T47D (cell line): ENCODE data around the gene NDUFS2.
A peak's percentile ranks its signal among the peaks of the same experiment; 100 is the strongest.

Source experiments
- DNase-seq, 2 experiments: peaks; one replicate each; pipeline versions ENCODE4 v3.0.0 to v3.0.0-alpha.2; 2011 to 2012; ENCODE audit warnings: low read depth in 1 of 2, low spot score in 1 of 2
- JUND ChIP-seq: IDR thresholded peaks from 2 replicates; pipeline ENCODE4 v1.6.1; 2012; ENCODE audit warnings: low read depth
- in situ Hi-C: cut with HindIII; loops from 2 replicates; pipeline ENCODE4 v1.10.0; 2016; ENCODE audit warnings: low sequenced_read_pairs, low pct_unique_long_range_greater_than_20kb

NDUFS2 gene

DNA sequence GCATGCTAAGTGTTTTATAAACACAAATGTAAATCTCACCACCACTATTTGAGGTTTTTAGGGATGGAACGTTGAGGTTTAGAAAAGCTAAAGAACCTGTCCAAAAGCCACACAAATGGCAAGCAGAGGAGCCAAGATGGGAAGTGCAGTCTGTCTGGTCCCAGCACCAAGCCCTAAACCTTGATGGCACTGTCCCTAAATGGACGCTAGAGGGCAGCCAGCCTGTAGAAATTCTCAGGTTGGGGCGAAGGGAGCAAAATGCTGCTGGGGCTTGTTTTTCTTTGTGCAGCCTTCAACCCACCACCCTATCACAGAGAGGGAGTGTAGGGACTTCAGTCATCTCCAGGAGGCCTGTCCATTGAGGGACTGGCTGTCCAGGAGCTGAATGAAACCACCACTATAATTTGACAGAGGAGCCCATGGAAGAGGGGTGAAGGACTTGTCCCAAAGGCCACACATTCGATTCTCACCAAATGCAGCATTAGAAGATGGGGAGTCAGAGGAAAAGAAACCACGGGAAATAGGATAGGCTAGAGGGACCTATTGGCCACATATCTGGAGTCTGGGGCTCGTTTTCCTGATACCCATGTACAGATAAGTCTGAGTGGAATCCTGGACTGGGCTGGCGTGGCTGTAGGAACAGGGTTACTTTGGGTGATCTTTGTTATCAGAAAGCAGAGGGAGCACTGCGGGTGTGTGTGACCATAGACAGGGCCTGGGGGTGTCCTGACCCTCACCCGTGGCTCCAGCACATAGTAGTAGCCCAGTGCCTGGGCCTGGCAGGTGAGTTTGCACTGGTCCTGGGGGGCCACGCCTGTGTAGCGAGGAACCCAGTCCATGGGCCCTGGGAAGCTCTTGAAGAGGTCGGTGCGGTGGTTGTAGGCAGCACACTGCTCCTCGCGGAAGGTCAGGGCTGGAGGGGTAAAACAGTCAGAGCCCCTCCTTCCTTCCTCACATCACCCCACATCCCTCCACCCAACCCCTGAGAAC is 9.4 kb upstream of the NDUFS2 start:
- DNase-seq, result peak; percentile 83 to 87
- in situ Hi-C loops, result no loop called here

DNA sequence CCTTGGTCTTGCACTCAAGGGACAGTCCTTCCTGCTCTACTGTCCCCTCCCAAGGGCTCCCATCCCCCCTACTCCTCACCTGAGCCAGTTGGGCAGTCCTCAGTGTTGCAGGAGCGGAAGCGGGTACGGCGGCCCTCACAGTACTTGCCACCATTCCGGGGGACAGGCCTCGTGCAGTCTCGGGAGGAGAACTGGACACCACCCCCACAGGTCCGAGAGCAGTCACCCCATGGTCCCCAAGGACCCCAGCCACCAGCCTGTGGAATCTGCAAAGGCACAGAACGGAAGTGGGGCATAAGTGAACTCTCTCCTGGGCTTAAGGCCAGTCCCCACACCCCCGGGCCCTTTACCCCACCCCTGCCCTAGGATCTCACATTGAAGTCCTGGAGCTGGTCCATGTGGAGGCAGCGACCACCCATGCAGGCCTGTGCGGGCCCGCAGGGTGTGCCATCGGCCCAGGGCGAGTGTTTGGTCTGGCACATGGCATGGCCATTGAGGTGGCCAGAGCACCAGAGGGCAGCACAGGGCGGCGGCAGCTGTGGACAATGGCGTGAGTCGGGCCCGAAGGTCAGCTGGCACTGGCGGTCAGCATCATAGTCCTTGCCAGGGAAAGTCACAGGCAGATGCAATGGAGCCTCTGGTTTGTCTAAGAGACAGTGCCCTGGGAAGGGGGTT is 8.5 kb upstream of the NDUFS2 start:
- TF ChIP-seq JUND, result no peak
- in situ Hi-C loops, result no loop called here
- peak in 1 of 2 experiments; percentile 60 for DNase-seq

More for the DNA sequence above, 9.4 kb upstream of the NDUFS2 start:
- TF ChIP-seq JUND, result no peak

- no peak for DNase-seq
- TF ChIP-seq JUND, result no peak
- in situ Hi-C loops, result no loop called here
Measured at GRCh38 chr1:161195171-161195570, 7.0 kb upstream of the NDUFS2 start.

- DNase-seq, result no peak
- in situ Hi-C loops, result no loop called here
- no peak for TF ChIP-seq JUND
Measured at GRCh38 chr1:161196111-161196510, 6.1 kb upstream of the NDUFS2 start.

GRCh38 chr1:161196521-161197451 is 5.4 kb upstream of the NDUFS2 start:
- no peak for DNase-seq
- TF ChIP-seq JUND, result no peak
- in situ Hi-C loops, result no loop called here

GRCh38 chr1:161197560-161198193 is 4.5 kb upstream of the NDUFS2 start:
- DNase-seq, result no peak
- no peak for TF ChIP-seq JUND
- in situ Hi-C loops, result no loop called here

DNA sequence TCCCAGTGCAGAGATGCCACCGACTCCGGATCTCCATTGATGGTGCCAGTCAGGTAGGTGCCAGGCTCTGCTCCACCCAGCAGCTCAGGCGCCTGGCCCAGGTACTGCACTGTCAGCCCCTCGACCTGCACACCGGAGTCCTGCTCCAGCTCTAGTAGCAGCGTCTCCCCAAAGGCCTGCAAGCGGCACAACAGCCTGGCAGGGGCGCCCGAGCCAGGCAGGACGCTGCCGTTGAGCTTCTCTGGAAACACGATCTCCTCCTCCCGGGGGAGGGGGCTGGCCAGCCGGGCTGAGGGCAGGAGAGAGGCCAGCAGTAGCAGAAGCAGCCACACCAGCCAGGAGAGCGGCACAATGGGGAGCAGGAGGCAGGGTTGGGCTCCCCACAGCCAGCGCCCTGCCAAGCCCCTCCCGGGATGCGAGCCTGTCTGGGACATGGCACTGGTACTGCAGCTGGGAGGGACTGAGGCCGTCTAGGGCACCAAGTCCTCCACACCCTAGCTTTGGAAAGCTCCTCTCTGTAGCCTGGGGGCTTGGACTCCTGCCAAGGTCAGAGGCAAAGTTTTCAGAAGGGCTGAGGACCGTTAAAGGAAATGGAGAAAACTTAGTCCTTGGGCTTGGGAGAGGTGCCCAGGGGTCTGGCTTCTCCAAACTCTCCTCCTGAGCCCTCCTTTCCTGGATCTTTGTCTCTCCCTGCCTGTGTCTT is 3.8 kb upstream of the NDUFS2 start:
- peak in 1 of 2 experiments; percentile 82 for DNase-seq
- in situ Hi-C loops, result no loop called here
- no peak for TF ChIP-seq JUND

- no peak for TF ChIP-seq JUND
- in situ Hi-C loops, result no loop called here
- DNase-seq, result no peak
Measured at GRCh38 chr1:161198897-161199431, 3.2 kb upstream of the NDUFS2 start, which contains the start of gene ADAMTS4. TSS of gene ADAMTS4 (minus strand) at chr1:161199054. CDS start at chr1:161198627, 427 bp downstream.

GRCh38 chr1:161199506-161200139 is 2.5 kb upstream of the NDUFS2 start:
- in situ Hi-C loops, result no loop called here
- DNase-seq, result peak in 1 of 2 experiments; percentile 45
- no peak for TF ChIP-seq JUND

DNA sequence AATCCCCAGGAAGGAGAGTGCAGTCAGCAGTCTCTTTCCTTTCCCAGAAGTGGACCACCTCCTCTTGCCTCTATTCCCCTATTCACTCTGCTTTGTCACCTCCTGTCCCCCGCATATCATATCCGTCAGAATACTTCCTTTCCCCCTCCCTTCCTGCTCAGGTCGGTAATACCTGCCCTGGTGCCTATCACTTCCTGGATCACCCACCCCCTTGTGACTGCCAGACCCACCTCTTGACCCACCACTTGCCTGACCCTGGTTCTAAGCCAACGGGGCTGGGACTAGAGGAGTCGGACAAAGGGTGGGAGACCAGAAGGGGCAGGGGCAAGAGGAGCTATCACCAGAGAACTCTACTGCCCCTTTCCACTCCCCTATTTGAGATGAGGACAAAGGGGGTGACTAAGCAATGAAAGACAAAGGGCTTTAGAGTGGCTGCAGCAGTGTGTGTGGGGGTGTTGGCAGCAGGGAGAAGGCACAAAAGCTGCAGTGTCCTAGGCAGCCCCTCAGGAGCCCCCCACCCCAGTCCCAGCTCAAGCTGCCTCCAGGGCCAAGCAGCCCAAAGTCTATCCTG is 1.7 kb upstream of the NDUFS2 start:
- no peak for TF ChIP-seq JUND
- no peak for DNase-seq
- in situ Hi-C loops, result no loop called here
